HEK293 (cell line): ENCODE measurements around the gene PSMF1.

Source experiments
- CTCF ChIA-PET: fragments of 350-600 bp; formaldehyde crosslinking; extraction: SDS; loops from one replicate; lab custom pipeline; 2021; ENCODE audit warnings: antibody characterized with exemption; lab: Yijun Ruan, JAX
- POLR2A ChIA-PET: fragments of 300-600 bp; formaldehyde crosslinking; extraction: SDS; loops from one replicate; lab custom pipeline; 2020; ENCODE audit warnings: antibody characterized with exemption, inconsistent platforms; lab: Yijun Ruan, JAX
- H3K27ac ChIP-seq: fragments of 200-500 bp; sonication (Bioruptor generic); 2 replicates; pipeline ENCODE4 v1.5.1; 2014; ENCODE audit warnings: low read depth, low read length, control low read depth, inconsistent platforms; ENCODE audit errors: extremely low read depth
- H3K36me3 ChIP-seq, 2 experiments: fragments of 200-500 bp in 1 of 2; sonication (Bioruptor generic) in 1 of 2; 1 replicate in 1 of 2; 2 replicates in 1 of 2; pipeline ENCODE4 v1.5.1; 2014 to 2017; ENCODE audit warnings: inconsistent platforms in 2 of 2, low read length in 2 of 2; ENCODE audit not compliant: control insufficient read depth in 2 of 2, insufficient read depth in 1 of 2
- H3K4me1 ChIP-seq: fragments of 200-500 bp; sonication (Bioruptor generic); 2 replicates; pipeline ENCODE4 v1.5.1; 2014; ENCODE audit warnings: mild to moderate bottlenecking, low read length, inconsistent platforms; ENCODE audit not compliant: control insufficient read depth, insufficient read depth
- H3K4me3 ChIP-seq: 2 replicates; pipeline ENCODE4 v1.5.1; 2011; ENCODE audit warnings: low read depth, mild to moderate bottlenecking, control low read depth, low read length, moderate library complexity
- H3K9me3 ChIP-seq: fragments of 200-500 bp; sonication (Bioruptor generic); 2 replicates; pipeline ENCODE4 v1.5.1; 2014; ENCODE audit warnings: low read depth, low read length, inconsistent platforms; ENCODE audit not compliant: control insufficient read depth, insufficient read depth
- KLF16 ChIP-seq: fragments of 450-650 bp; formaldehyde crosslinking; IDR thresholded peaks from 2 replicates; pipeline ENCODE4 v1.5.1; 2017; ENCODE audit warnings: missing biosample characterization, missing genetic modification characterization
- SALL2 ChIP-seq: fragments of 450-650 bp; formaldehyde crosslinking; IDR thresholded peaks from 2 replicates; pipeline ENCODE4 v1.5.0; 2017; ENCODE audit warnings: missing biosample characterization, mild to moderate bottlenecking, missing genetic modification characterization, borderline replicate concordance
- SETDB1 ChIP-seq: IDR thresholded peaks from one replicate; pipeline ENCODE4 v1.6.1; 2017; ENCODE audit warnings: mild to moderate bottlenecking, low read length, moderate library complexity, mixed read lengths; ENCODE audit not compliant: insufficient read length
- ZNF37A ChIP-seq: fragments of 450-650 bp; IDR thresholded peaks from 2 replicates; pipeline ENCODE4 v1.5.1; 2018; ENCODE audit warnings: missing biosample characterization, missing genetic modification characterization
- ZNF707 ChIP-seq: fragments of 450-650 bp; formaldehyde crosslinking; IDR thresholded peaks from 2 replicates; pipeline ENCODE4 v1.5.1; 2016; ENCODE audit warnings: missing biosample characterization, missing genetic modification characterization
- ZNF792 ChIP-seq: fragments of 450-650 bp; formaldehyde crosslinking; IDR thresholded peaks from 2 replicates; pipeline ENCODE4 v1.5.1; 2016; ENCODE audit warnings: missing biosample characterization, missing genetic modification characterization
- TF ChIP-seq, protein P1 (sequence below): fragments of 450-650 bp; formaldehyde crosslinking; IDR thresholded peaks from 2 replicates; pipeline ENCODE4 v1.5.1; 2016; ENCODE audit warnings: missing biosample characterization, missing genetic modification characterization, low read depth
- TF ChIP-seq, protein P2 (sequence below): fragments of 450-650 bp; formaldehyde crosslinking; IDR thresholded peaks from 2 replicates; pipeline ENCODE4 v1.5.1; 2016; ENCODE audit warnings: missing biosample characterization, missing genetic modification characterization
- TF ChIP-seq, protein P3 (sequence below): fragments of 450-650 bp; formaldehyde crosslinking; IDR thresholded peaks from 2 replicates; pipeline ENCODE4 v1.5.1; 2017; ENCODE audit warnings: missing biosample characterization, mild to moderate bottlenecking, missing genetic modification characterization, moderate library complexity
- TF ChIP-seq, protein P4 (sequence below): fragments of 450-650 bp; formaldehyde crosslinking; IDR thresholded peaks from 2 replicates; pipeline ENCODE4 v1.5.1; 2017; ENCODE audit warnings: missing biosample characterization, missing genetic modification characterization
- TF ChIP-seq, protein P5 (sequence below): fragments of 450-650 bp; formaldehyde crosslinking; IDR thresholded peaks from 2 replicates; pipeline ENCODE4 v1.5.1; 2016; ENCODE audit warnings: missing biosample characterization, missing genetic modification characterization

The PSMF1 gene

DNA sequence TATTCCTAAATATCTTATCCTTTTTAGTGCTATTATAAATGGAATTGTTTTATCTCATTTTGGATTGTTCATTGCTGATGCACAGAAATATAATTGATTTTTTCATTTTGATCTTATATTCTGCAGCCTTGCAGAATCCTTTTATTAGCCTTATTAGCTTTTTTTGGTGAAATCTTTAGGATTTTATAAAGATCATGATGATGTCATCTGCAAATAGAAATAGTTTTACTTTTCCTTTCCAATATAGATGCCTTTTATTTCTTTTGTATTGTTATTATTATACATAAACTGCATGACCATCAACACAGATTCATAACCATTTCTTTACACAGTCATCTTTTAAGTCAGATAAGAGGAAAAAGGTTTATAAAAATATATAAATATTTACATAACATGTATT, 16.9 kb upstream of the PSMF1 start:
- no peaks in the 10 kb centered on the region for H3K36me3 ChIP-seq
- H3K27ac ChIP-seq, result no peak overlapping the region
- no peak overlapping the region for H3K4me3 ChIP-seq
- H3K9me3 ChIP-seq, result no peaks in the 10 kb centered on the region
- TF ChIP-seq, protein P1, sequence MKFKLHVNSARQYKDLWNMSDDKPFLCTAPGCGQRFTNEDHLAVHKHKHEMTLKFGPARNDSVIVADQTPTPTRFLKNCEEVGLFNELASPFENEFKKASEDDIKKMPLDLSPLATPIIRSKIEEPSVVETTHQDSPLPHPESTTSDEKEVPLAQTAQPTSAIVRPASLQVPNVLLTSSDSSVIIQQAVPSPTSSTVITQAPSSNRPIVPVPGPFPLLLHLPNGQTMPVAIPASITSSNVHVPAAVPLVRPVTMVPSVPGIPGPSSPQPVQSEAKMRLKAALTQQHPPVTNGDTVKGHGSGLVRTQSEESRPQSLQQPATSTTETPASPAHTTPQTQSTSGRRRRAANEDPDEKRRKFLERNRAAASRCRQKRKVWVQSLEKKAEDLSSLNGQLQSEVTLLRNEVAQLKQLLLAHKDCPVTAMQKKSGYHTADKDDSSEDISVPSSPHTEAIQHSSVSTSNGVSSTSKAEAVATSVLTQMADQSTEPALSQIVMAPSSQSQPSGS (tag by site-specific recombination), result peak; percentile 66
- TF ChIP-seq ZNF707 (tag by site-specific recombination), result no peak
- ChIA-PET CTCF (interaction anchor here (0.8 kb wide), 1 partner anchor 146 kb away, joined by 3 read pairs; no protein-coding TSS in a partner anchor), POLR2A (no interaction called here)
- no peaks in the 10 kb centered on the region for H3K4me1 ChIP-seq

DNA sequence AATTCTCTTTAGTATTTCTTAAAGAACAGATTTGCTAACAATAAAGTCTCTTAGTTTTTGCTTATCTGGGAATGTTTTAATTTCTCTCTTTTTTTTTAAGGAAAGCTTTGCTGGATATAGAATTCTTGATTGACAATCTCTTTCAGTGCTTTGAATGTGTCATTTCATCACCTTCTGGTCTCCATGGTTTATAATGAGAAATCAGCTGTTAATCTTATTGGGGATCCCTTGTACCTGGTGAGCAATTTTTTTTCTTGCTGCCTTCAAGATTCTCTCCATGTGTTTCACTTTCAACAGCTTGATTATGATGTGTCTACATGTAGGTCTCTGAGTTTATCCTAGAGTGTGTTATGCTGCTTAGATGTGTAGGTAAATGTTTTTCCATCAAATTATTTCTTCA, 16.4 kb upstream of the PSMF1 start:
- Histone ChIP-seq H3K27ac (no peak overlapping the region), H3K4me1 (no peaks in the 10 kb centered on the region), H3K36me3 (no peaks in the 10 kb centered on the region), H3K4me3 (no peak overlapping the region), H3K9me3 (no peaks in the 10 kb centered on the region)
- CTCF ChIA-PET, result no interaction called here
- no peak for TF ChIP-seq ZNF792 (tag by site-specific recombination)
- TF ChIP-seq SETDB1, result peak; percentile 88
- POLR2A ChIA-PET, result no interaction called here

DNA sequence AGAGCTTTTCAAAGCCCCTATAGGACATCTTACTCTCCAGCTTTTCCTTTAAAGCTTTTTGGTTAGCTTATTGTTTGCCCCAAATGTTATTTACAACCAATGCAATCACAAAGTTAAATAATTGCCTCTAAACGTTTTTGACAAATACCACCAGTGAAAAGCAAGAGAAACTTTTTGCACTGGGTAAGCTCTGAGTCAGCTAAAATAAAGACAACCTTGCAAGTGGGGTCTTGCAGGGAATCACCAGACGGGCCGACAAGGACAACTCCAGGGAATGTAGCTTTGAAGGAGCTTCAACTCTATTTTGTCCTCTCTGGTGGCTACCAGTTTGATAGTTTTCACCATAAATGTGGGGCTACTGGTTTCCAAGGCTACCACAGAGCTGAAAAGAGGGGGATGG, 14.7 kb upstream of the PSMF1 start:
- H3K4me3 ChIP-seq, result no peak overlapping the region
- H3K4me1 ChIP-seq, result no peaks in the 10 kb centered on the region
- CTCF ChIA-PET, result interaction anchor here (0.6 to 0.7 kb wide), 2 partner anchors 288 to 375 kb away, joined by 3 to 5 read pairs; no protein-coding TSS in a partner anchor
- TF ChIP-seq SALL2 (tag by site-specific recombination) (no peak), ZNF37A (no peak), KLF16 (tag by site-specific recombination) (no peak)
- TF ChIP-seq, protein P2, sequence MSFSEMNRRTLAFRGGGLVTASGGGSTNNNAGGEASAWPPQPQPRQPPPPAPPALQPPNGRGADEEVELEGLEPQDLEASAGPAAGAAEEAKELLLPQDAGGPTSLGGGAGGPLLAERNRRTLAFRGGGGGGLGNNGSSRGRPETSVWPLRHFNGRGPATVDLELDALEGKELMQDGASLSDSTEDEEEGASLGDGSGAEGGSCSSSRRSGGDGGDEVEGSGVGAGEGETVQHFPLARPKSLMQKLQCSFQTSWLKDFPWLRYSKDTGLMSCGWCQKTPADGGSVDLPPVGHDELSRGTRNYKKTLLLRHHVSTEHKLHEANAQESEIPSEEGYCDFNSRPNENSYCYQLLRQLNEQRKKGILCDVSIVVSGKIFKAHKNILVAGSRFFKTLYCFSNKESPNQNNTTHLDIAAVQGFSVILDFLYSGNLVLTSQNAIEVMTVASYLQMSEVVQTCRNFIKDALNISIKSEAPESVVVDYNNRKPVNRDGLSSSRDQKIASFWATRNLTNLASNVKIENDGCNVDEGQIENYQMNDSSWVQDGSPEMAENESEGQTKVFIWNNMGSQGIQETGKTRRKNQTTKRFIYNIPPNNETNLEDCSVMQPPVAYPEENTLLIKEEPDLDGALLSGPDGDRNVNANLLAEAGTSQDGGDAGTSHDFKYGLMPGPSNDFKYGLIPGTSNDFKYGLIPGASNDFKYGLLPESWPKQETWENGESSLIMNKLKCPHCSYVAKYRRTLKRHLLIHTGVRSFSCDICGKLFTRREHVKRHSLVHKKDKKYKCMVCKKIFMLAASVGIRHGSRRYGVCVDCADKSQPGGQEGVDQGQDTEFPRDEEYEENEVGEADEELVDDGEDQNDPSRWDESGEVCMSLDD (tag by site-specific recombination), result no peak
- TF ChIP-seq, protein P3, sequence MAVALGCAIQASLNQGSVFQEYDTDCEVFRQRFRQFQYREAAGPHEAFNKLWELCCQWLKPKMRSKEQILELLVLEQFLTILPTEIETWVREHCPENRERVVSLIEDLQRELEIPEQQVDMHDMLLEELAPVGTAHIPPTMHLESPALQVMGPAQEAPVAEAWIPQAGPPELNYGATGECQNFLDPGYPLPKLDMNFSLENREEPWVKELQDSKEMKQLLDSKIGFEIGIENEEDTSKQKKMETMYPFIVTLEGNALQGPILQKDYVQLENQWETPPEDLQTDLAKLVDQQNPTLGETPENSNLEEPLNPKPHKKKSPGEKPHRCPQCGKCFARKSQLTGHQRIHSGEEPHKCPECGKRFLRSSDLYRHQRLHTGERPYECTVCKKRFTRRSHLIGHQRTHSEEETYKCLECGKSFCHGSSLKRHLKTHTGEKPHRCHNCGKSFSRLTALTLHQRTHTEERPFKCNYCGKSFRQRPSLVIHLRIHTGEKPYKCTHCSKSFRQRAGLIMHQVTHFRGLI (tag by site-specific recombination), result no peak
- TF ChIP-seq, protein P4, sequence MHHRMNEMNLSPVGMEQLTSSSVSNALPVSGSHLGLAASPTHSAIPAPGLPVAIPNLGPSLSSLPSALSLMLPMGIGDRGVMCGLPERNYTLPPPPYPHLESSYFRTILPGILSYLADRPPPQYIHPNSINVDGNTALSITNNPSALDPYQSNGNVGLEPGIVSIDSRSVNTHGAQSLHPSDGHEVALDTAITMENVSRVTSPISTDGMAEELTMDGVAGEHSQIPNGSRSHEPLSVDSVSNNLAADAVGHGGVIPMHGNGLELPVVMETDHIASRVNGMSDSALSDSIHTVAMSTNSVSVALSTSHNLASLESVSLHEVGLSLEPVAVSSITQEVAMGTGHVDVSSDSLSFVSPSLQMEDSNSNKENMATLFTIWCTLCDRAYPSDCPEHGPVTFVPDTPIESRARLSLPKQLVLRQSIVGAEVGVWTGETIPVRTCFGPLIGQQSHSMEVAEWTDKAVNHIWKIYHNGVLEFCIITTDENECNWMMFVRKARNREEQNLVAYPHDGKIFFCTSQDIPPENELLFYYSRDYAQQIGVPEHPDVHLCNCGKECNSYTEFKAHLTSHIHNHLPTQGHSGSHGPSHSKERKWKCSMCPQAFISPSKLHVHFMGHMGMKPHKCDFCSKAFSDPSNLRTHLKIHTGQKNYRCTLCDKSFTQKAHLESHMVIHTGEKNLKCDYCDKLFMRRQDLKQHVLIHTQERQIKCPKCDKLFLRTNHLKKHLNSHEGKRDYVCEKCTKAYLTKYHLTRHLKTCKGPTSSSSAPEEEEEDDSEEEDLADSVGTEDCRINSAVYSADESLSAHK (tag by site-specific recombination), result no peak
- TF ChIP-seq, protein P5, sequence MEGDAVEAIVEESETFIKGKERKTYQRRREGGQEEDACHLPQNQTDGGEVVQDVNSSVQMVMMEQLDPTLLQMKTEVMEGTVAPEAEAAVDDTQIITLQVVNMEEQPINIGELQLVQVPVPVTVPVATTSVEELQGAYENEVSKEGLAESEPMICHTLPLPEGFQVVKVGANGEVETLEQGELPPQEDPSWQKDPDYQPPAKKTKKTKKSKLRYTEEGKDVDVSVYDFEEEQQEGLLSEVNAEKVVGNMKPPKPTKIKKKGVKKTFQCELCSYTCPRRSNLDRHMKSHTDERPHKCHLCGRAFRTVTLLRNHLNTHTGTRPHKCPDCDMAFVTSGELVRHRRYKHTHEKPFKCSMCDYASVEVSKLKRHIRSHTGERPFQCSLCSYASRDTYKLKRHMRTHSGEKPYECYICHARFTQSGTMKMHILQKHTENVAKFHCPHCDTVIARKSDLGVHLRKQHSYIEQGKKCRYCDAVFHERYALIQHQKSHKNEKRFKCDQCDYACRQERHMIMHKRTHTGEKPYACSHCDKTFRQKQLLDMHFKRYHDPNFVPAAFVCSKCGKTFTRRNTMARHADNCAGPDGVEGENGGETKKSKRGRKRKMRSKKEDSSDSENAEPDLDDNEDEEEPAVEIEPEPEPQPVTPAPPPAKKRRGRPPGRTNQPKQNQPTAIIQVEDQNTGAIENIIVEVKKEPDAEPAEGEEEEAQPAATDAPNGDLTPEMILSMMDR (tag by site-specific recombination), result no peak
- TF ChIP-seq, all 188 proteins: peak for 0
- Histone ChIP-seq H3K27ac (no peak overlapping the region), H3K9me3 (no peaks in the 10 kb centered on the region), H3K36me3 (no peaks in the 10 kb centered on the region)
- POLR2A ChIA-PET, result no interaction called here
